PC-9 (cell line): Measurements from ENCODE around the gene CNGB1.

Experiments
- CTCF ChIP-seq: fragments of 200-600 bp; sonication (generic); conservative IDR thresholded peaks from 2 replicates; pipeline ENCODE4 v1.6.1; 2017; ENCODE audit warnings: mixed run types, antibody characterized with exemption, mild to moderate bottlenecking, moderate library complexity
- EZH2 ChIP-seq: fragments of 200-600 bp; sonication (generic); IDR thresholded peaks from 2 replicates; pipeline ENCODE4 v1.8.0; 2017; ENCODE audit warnings: antibody characterized with exemption, low read depth

DNA sequence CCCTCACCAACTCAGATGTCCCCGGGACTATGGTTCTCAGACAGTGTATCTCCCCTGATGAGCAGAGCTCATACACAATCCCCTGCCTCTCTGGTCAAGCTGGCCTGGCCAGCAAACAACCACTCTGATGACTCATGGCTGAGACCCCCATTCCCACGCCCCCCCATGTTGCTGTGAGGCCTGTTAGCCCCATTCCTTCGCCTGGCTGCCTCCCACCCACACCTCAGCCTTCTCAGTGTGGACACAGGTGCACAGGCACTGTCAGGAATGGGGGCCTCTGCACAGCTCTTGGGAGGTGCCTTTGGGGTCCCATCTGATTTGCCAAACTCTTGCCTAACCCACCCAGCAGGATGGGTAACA lies 80.2 kb downstream of the CNGB1 start:
- TF ChIP-seq CTCF: no peak
- TF ChIP-seq EZH2: no peak
